Neural progenitor cell (in vitro differentiated cells): Measurements from ENCODE around the gene SPOCK1.

Experiments
- EZH2 ChIP-seq: fragments of 200-600 bp; sonication (generic); IDR thresholded peaks from 2 replicates; pipeline ENCODE4 v1.6.1; 2017; ENCODE audit warnings: antibody characterized with exemption, mild to moderate bottlenecking, moderate library complexity
- EZH2phosphoT487 ChIP-seq: fragments of 200-600 bp; sonication (generic); IDR thresholded peaks from 2 replicates; pipeline ENCODE4 v1.6.1; 2017; ENCODE audit warnings: antibody characterized with exemption
- TF ChIP-seq, protein P1 (sequence below): fragments of 200-600 bp; sonication (generic); IDR thresholded peaks from 2 replicates; pipeline ENCODE4 v1.5.1; 2017; ENCODE audit warnings: antibody characterized with exemption, mild to moderate bottlenecking

GRCh38 chr5:137292461-137293027 lies 206.6 kb downstream of the SPOCK1 start:
- TF ChIP-seq, protein P1, sequence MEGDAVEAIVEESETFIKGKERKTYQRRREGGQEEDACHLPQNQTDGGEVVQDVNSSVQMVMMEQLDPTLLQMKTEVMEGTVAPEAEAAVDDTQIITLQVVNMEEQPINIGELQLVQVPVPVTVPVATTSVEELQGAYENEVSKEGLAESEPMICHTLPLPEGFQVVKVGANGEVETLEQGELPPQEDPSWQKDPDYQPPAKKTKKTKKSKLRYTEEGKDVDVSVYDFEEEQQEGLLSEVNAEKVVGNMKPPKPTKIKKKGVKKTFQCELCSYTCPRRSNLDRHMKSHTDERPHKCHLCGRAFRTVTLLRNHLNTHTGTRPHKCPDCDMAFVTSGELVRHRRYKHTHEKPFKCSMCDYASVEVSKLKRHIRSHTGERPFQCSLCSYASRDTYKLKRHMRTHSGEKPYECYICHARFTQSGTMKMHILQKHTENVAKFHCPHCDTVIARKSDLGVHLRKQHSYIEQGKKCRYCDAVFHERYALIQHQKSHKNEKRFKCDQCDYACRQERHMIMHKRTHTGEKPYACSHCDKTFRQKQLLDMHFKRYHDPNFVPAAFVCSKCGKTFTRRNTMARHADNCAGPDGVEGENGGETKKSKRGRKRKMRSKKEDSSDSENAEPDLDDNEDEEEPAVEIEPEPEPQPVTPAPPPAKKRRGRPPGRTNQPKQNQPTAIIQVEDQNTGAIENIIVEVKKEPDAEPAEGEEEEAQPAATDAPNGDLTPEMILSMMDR = no peak
- TF ChIP-seq EZH2 (no peak), EZH2phosphoT487 (no peak)
